A172 (cell line): ENCODE measurements around the gene IRS1. TPM values are rescaled to one million over a fixed set of nuclear protein-coding genes. Genes with fewer than 3 reads are reported as not detected.

Source experiments
- DNase-seq: peaks from one replicate; pipeline ENCODE4 v3.0.0-alpha.2; 2015; ENCODE audit warnings: low spot score
- total RNA-seq: library from RNA; depleted of rRNA; stranded (reverse); fragments of >200 nt; shearing (Covaris generic); gene quantifications from 2 replicates; pipeline ENCODE4 v1.2.3, GENCODE V29; 2014

Gene IRS1
- total RNA-seq, 1 experiment from 2014 or later, result 6.6 TPM

- DNase-seq, result no peak
Observed at GRCh38 chr2:226725126-226725860, 74.3 kb downstream of the IRS1 start.

DNA sequence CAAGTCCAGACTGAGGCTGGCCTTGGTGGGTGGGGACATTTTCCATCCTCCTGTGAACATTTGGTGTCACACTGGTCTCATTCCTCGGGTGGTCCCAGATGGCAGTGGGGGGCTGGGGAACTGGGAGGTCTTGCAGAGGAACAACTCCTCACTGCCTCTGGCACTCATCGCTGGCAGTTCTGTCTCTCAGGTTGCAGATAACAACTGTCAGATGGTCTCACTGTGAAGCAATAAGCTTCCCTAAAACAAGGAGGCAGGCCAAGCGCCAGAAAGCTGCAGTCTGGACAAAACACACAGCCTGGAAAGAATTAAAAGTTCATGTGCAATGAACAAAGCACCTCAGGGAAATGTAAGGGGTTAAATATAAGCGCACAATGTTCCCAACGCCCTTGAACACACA lies 78.1 kb downstream of the IRS1 start:
- DNase-seq, result no peak

DNA sequence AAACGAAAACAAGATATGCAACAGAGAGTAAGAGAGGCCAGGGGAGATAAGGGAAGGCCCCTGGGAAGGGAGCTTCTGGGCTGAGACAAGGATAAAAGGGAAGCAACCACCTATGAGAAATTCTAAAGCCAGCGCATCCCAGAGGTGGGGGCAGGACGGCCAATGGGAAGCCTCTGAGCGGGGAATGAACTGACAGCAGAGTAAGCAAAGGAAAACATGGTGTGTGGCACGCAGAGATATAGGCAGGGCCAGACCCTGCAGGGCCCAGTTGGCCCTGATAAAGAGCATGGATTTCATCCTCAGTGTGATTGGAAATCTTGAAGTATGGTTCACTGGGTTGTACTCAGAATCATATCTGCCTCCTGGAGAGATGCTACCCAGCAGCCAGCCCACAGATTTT lies 78.7 kb downstream of the IRS1 start:
- no peak for DNase-seq

DNA sequence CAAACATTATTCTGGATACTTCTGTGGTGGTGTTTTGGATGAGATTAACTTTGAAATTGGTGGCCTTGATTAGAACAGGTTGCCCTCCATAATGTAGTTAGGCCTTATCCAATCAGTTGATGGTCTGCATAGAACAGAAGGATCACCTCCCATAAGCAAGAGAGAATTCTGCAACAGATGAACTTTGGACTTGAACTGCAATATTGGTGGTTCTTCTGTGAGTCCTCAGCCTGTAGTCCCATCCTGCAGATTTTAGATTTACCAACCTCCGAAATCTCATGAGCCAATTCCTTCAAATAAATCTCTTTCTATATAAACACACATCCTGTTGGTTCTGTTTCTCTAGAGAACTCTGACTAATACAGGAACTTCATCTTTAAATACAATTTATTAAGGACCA lies 81.9 kb downstream of the IRS1 start:
- DNase-seq, result no peak

GRCh38 chr2:226716126-226716525 lies 83.5 kb downstream of the IRS1 start:
- DNase-seq, result no peak

GRCh38 chr2:226715347-226715990 lies 84.2 kb downstream of the IRS1 start:
- DNase-seq, result no peak

DNA sequence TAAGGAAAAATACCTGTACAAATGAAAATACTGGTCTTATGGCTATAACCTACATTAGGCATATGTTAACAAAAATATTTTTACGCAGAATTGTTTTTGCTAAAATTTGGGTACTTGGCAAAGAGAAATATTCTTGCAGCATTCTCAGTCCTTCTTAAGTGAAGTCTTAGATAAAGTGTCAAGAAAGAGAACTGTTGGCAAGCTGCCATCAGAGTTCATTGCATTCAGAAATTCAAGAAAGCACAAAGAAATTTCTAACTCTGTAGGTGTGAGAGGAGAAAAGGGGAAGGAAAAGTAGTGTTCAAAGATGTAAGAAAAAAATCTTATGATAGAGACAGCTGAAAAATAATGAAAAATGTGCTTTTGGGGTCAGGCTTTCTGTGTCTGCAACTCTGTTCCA lies 86.7 kb downstream of the IRS1 start:
- no peak for DNase-seq

GRCh38 chr2:226711606-226712296 lies 87.9 kb downstream of the IRS1 start:
- DNase-seq, result no peak

- DNase-seq, result no peak
Observed at GRCh38 chr2:226707499-226707898, 92.1 kb downstream of the IRS1 start.

- no peak for DNase-seq
Observed at GRCh38 chr2:226705965-226706364, 93.7 kb downstream of the IRS1 start.

- no peak for DNase-seq
Observed at GRCh38 chr2:226705133-226705886, 94.3 kb downstream of the IRS1 start.

GRCh38 chr2:226703514-226703913 lies 96.1 kb downstream of the IRS1 start:
- no peak for DNase-seq

DNA sequence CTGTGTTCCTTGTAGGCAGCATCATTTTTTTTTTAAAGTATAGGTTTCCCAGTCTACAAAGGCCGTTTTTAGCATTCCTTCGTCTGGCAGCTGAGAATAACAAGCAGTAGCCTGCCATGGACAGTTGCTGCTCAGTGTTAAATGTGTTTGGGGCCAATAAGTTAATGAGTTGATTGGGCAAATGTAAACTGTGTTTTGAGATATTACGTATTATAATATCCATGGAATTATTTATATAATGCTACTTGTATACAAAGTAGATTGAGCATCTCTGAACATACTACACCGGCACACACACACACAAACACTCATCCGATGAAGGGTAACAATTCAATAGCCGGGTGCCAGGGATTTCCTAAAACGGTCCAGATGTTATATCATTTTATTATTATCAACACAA lies 97.2 kb downstream of the IRS1 start:
- no peak for DNase-seq

- DNase-seq, result no peak
Observed at GRCh38 chr2:226701052-226701451, 98.6 kb downstream of the IRS1 start.

DNA sequence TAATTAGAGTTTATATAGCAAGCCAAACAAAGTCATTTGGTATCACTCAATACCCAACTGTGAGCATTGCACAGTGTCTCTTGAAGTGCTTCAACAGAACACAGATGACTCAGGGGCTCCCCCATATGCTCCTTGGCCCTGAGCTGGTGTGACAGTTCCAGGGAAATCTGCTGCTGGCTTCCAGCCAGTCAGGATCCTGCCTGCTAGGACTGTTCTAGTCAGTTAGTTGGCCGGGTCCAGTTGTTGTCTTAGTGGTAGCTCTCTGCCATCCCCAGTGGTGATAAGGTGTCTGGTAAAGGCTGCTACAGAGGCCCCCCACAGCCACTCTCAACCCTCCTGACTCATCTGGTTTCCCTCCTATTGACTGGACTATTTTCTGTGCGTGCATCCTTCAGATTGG lies 100.3 kb downstream of the IRS1 start:
- no peak for DNase-seq

GRCh38 chr2:226698671-226699070 lies 100.9 kb downstream of the IRS1 start:
- no peak for DNase-seq

- DNase-seq, result no peak
Observed at GRCh38 chr2:226694586-226695284, 104.9 kb downstream of the IRS1 start.

DNA sequence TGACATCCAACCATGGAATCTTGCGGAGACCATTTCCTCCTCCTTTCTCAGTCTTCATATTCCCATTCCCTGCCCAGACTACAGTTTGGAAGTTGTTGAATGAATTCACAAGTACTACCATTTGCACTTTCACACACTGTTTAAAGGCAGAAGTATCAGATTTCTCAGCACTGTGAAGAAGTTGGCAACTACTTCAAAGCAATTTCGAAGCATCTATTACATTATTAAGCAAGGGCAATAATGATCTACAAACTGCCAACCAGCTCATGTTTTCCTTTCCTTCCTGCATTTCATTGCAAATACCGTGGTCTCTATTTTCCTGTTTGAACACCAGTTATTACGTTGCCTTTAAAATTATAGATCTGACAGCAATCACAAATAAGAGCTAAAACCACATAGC lies 105.5 kb downstream of the IRS1 start:
- no peak for DNase-seq

DNA sequence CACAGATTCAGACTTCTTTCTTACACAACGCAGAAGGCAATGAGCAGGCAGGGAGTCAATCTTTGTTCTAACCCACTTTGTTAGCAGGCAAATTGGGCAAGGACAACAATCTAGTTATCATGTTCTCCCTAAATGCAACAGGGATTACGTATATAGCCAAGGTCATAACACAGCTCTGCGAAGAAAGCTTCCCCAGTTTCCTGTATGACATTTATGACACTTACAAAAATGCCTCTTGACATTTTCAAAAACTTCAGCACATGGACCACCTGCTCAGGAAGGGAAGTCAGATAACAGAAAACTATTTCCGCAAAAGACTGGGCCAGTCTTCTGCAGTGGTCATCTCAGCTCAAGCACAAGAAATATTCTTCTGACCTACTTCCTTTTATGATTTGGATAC lies 106.1 kb downstream of the IRS1 start:
- DNase-seq, result no peak

DNA sequence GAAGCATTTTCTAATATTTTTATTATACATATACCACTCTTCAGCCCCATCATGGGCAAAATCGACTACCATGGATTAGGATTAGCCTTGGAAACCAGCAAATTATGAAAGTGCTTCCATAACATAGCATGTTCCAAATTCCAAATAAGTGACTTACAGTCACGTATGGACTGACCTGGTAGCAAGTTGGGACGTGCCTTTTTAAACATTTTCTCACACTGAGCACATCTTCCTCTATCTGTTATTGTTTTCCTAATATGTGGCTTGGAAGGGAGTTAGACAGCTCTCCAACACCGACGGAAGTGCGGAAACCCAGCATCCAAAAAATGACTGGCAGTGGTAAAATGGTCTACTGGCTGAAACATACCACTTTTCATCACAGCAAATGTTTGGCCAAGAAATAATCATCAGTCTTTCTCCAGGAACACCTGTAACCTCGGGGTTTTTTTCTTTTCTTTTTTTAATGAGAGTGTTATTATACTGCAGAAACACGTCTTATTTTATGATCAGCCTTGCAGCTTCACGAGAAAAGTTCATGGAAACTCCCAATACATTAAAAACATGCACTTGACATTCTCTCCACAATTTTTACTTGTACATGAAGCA lies 107.0 kb downstream of the IRS1 start:
- DNase-seq, result no peak

DNA sequence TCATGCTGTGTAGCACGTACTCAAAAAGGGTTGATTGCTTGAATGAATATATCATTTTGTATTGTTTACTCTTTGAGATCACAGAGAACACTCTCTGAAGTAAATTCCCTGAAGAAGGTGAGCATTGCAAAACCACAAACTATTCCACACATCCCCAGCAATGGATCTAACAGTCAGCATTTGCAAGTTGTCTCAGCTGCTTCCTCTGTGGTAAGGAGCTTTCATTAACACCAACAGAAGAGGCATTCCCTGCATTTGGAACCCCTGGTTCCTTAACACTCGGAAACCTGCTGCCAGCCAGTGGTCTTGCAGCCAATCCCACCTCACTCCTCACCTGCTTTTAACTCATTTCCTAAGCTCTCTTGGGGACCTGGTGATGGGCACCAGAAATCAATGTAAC lies 108.4 kb downstream of the IRS1 start:
- DNase-seq, result no peak
